DOHH2 (cell line): ENCODE measurements around the gene CATSPERZ.

Experiments used
- H3F3A ChIP-seq: fragments of 200-600 bp; sonication (generic), shearing (Covaris generic); 2 replicates; pipeline ENCODE4 v1.6.0; 2016; ENCODE audit warnings: antibody characterized with exemption, mild to moderate bottlenecking; ENCODE audit not compliant: control insufficient read depth, insufficient read depth
- H3K27ac ChIP-seq: fragments of 200-600 bp; sonication (generic); 2 replicates; pipeline ENCODE4 v1.5.1; 2014; ENCODE audit warnings: low read depth, mild to moderate bottlenecking, low read length, moderate library complexity
- H3K27me3 ChIP-seq: fragments of 200-600 bp; sonication (generic); 2 replicates; pipeline ENCODE4 v1.6.1; 2014; ENCODE audit warnings: mild to moderate bottlenecking, low read length, mixed read lengths; ENCODE audit not compliant: control insufficient read depth
- H3K36me3 ChIP-seq: fragments of 200-600 bp; sonication (generic); 2 replicates; pipeline ENCODE4 v1.6.1; 2014; ENCODE audit warnings: mild to moderate bottlenecking, low read length, moderate library complexity, mixed read lengths; ENCODE audit not compliant: control insufficient read depth
- H3K4me1 ChIP-seq: fragments of 200-600 bp; sonication (generic); 2 replicates; pipeline ENCODE4 v1.6.1; 2014; ENCODE audit warnings: mild to moderate bottlenecking, low read length, mixed read lengths; ENCODE audit not compliant: control insufficient read depth
- H3K4me2 ChIP-seq: fragments of 200-600 bp; sonication (generic); 2 replicates; pipeline ENCODE4 v1.6.0; 2014; ENCODE audit warnings: mild to moderate bottlenecking, low read length, moderate library complexity
- H3K4me3 ChIP-seq: fragments of 200-600 bp; sonication (generic); 2 replicates; pipeline ENCODE4 v1.5.1; 2014; ENCODE audit warnings: mild to moderate bottlenecking, low read length, mixed read lengths
- H3K79me2 ChIP-seq: fragments of 200-600 bp; sonication (generic); 2 replicates; pipeline ENCODE4 v1.6.1; 2014; ENCODE audit warnings: mild to moderate bottlenecking, low read length, mixed read lengths; ENCODE audit not compliant: control insufficient read depth
- H3K9me2 ChIP-seq: fragments of 200-600 bp; sonication (generic); replicated peaks from 2 replicates; pipeline ENCODE4 v1.6.1; 2014; ENCODE audit warnings: mild to moderate bottlenecking, low read length, mixed read lengths; ENCODE audit not compliant: control insufficient read depth
- H3K9me3 ChIP-seq: fragments of 200-600 bp; sonication (generic); 2 replicates; pipeline ENCODE4 v1.6.1; 2014; ENCODE audit warnings: antibody characterized with exemption, low read length, mixed read lengths; ENCODE audit not compliant: control insufficient read depth, insufficient read depth
- H4K20me1 ChIP-seq: fragments of 200-600 bp; sonication (generic); 2 replicates; pipeline ENCODE4 v1.6.0; 2014; ENCODE audit warnings: low read depth, mild to moderate bottlenecking, antibody characterized with exemption, low read length, moderate library complexity; ENCODE audit not compliant: control insufficient read depth, insufficient read depth
- EZH2phosphoT487 ChIP-seq: fragments of 200-600 bp; sonication (generic); IDR thresholded peaks from 2 replicates; pipeline ENCODE4 v1.6.1; 2017; ENCODE audit warnings: borderline replicate concordance, mild to moderate bottlenecking, antibody characterized with exemption, low read length, moderate library complexity, mixed read lengths
- TF ChIP-seq, protein P1 (sequence below): fragments of 200-600 bp; sonication (generic); IDR thresholded peaks from one replicate; pipeline ENCODE4 v1.5.1; 2014; ENCODE audit warnings: antibody characterized with exemption, mild to moderate bottlenecking, low read depth, low read length; ENCODE audit not compliant: poor library complexity, severe bottlenecking

The CATSPERZ gene

DNA sequence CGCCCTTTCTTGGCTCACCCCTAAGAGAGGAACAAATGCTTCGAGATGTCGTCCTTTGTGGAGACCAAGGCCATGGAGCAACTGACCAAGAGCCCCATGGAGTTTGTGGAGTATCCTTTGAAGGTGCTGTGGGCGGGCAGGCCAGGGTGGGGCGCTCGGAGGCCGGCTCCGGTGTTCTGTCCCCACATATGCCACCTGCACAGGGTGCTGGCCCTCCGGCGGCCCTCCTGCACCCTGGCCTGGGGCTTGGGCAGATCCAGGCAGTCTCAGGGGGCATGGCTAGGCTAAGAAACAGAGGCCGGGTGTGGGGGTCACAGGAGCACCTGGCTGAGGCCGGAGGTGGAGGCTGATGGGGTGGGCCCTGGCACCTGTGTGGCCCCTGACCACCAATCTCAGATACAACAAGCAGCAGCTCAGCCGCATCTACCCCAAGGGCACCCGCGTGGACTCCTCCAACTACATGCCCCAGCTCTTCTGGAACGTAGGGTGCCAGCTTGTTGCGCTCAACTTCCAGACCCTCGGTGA lies 38.5 kb upstream of the CATSPERZ start:
- Histone ChIP-seq H3K4me1 (no peaks in the 10 kb centered on the region), H3K4me2 (no peak overlapping the region), H3K9me3 (no peaks in the 10 kb centered on the region), H3K79me2 (no peaks in the 10 kb centered on the region), H3K36me3 (peaks cover 40% of the 10 kb centered on the region), H3K9me2 (no peaks in the 10 kb centered on the region), H3K4me3 (no peak overlapping the region), H4K20me1 (no peaks in the 10 kb centered on the region), H3F3A (no peaks in the 10 kb centered on the region), H3K27ac (no peak overlapping the region), H3K27me3 (no peaks in the 10 kb centered on the region)
- TF ChIP-seq, protein P1, sequence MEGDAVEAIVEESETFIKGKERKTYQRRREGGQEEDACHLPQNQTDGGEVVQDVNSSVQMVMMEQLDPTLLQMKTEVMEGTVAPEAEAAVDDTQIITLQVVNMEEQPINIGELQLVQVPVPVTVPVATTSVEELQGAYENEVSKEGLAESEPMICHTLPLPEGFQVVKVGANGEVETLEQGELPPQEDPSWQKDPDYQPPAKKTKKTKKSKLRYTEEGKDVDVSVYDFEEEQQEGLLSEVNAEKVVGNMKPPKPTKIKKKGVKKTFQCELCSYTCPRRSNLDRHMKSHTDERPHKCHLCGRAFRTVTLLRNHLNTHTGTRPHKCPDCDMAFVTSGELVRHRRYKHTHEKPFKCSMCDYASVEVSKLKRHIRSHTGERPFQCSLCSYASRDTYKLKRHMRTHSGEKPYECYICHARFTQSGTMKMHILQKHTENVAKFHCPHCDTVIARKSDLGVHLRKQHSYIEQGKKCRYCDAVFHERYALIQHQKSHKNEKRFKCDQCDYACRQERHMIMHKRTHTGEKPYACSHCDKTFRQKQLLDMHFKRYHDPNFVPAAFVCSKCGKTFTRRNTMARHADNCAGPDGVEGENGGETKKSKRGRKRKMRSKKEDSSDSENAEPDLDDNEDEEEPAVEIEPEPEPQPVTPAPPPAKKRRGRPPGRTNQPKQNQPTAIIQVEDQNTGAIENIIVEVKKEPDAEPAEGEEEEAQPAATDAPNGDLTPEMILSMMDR: no peak
- no peak for TF ChIP-seq EZH2phosphoT487

DNA sequence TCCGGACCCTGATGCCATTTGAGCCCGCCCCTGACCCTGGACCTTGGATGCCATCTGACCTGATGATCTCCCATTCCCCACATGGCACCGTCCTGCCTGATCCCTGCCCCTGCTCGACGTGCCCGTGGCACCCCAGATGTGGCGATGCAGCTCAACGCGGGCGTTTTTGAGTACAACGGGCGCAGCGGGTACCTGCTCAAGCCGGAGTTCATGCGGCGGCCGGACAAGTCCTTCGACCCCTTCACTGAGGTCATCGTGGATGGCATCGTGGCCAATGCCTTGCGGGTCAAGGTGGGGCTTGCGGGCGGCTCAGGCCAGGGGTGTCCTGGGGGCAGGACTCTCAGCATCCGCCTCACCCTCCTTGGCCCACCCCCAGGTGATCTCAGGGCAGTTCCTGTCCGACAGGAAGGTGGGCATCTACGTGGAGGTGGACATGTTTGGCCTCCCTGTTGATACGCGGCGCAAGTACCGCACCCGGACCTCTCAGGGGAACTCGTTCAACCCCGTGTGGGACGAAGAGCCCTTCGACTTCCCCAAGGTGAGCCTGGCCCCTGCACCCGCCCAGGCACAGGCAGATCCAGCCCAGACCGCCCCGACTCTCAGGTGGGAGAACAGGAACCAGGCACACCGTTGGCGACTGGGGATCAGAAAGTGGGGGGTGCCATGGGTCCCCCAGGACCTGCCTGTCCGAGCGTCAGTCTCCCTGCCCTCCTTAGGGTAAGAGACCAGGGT lies 37.7 kb upstream of the CATSPERZ start:
- no peaks in the 10 kb centered on the region for H3K27me3 ChIP-seq
- H4K20me1 ChIP-seq: no peaks in the 10 kb centered on the region
- H3K4me1 ChIP-seq: no peaks in the 10 kb centered on the region
- H3K27ac ChIP-seq: no peak overlapping the region
- no peaks in the 10 kb centered on the region for H3K79me2 ChIP-seq
- H3K9me2 ChIP-seq: no peaks in the 10 kb centered on the region
- no peak overlapping the region for H3K4me3 ChIP-seq
- H3K36me3 ChIP-seq: peaks cover 39% of the 10 kb centered on the region
- no peak overlapping the region for H3K4me2 ChIP-seq
- no peak for TF ChIP-seq EZH2phosphoT487
- TF ChIP-seq, protein P1: no peak
- H3F3A ChIP-seq: no peaks in the 10 kb centered on the region
- no peaks in the 10 kb centered on the region for H3K9me3 ChIP-seq

DNA sequence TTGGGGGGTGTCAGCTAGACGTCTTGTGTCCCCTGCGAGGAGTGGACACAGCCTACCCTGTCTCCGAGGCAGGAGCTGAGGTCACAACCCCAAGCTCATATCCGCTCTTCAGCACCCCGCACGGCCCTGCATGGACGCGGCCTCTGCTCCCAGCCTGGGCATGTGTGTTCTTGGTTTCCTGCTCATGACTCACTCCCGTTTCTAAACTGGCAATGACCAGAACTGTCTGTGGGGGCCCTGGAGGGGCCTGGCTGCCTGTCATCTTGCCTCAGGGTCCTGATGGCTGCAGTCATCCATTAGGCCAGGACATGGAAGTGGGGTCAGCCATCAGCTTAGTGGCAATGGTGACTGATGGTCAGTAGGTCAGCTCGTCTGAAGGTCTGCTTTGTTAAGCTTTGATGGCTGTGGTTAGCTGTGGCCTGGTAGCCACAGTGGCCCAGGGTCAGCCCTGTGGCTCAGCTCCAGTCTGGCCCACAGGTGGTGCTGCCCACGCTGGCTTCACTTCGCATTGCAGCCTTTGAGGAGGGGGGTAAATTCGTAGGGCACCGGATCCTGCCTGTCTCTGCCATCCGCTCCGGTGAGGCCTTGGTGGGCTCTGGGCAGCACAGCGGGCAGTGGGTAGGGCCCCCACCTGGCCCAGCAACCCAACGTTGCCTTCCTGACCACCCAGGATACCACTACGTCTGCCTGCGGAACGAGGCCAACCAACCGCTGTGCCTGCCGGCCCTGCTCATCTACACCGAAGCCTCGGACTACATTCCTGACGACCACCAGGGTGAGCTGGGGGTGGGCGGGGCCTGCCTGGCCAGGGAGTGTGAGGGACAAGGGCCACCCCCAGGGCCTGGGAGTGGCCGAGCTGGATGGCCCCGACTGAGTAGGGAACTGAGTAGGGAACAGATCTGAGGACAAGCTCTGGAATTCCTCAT lies 36.9 kb upstream of the CATSPERZ start:
- TF ChIP-seq EZH2phosphoT487: no peak
- TF ChIP-seq, protein P1: no peak
- Histone ChIP-seq H3K4me1 (peaks cover 7% of the 10 kb centered on the region), H3K9me3 (no peaks in the 10 kb centered on the region), H3K79me2 (peaks cover 1% of the 10 kb centered on the region), H3K36me3 (peaks cover 37% of the 10 kb centered on the region), H3K4me3 (no peak overlapping the region), H3F3A (no peaks in the 10 kb centered on the region), H3K27me3 (no peaks in the 10 kb centered on the region), H4K20me1 (no peaks in the 10 kb centered on the region), H3K4me2 (no peak overlapping the region), H3K27ac (no peak overlapping the region), H3K9me2 (no peaks in the 10 kb centered on the region)
